Lower lobe of right lung (tissue), 2 donors: ENCODE results near the gene PAQR8. TPM values are rescaled to one million over a fixed set of nuclear protein-coding genes. Genes with fewer than 3 reads are reported as not detected.

ENCODE experiments used
- ATAC-seq, 2 donors: fragments of 200-7000 bp; cut with Tn5 transposase; one replicate each; pipeline ENCODE4 v1.9.1; 2020 to 2022; ENCODE audit warnings: mild to moderate bottlenecking in 2 of 2, moderate library complexity in 2 of 2
- DNase-seq: peaks from one replicate; pipeline ENCODE4 v3.0.0-alpha.2; 2020
- H3K27ac ChIP-seq: fragments of 200-600 bp; one replicate; pipeline ENCODE4 v1.8.0; 2022
- H3K27me3 ChIP-seq: fragments of 200-600 bp; one replicate; pipeline ENCODE4 v1.8.0; 2022; ENCODE audit warnings: low read depth
- H3K36me3 ChIP-seq: fragments of 200-600 bp; one replicate; pipeline ENCODE4 v1.8.0; 2022; ENCODE audit warnings: mild to moderate bottlenecking
- H3K4me1 ChIP-seq: fragments of 200-600 bp; one replicate; pipeline ENCODE4 v1.8.0; 2022
- H3K4me3 ChIP-seq: fragments of 200-600 bp; one replicate; pipeline ENCODE4 v1.8.0; 2022; ENCODE audit warnings: mild to moderate bottlenecking
- H3K9me3 ChIP-seq: fragments of 200-600 bp; one replicate; pipeline ENCODE4 v1.8.0; 2022
- intact Hi-C: fragments of 100-400 bp; cut with DNase I; formaldehyde crosslinking; loops from one replicate; pipeline ENCODE4 v1.11.0; 2022
- total RNA-seq: library from RNA; stranded (reverse); fragmentation: NEBNext Ultra II Directional; extraction: Animal tissue kit (Norgen Biotek cat#: 25700); gene quantifications from one replicate; pipeline ENCODE4 v1.2.1, GENCODE V29; 2021
- TF ChIP-seq, protein P1 (sequence below): fragments of 200-600 bp; IDR thresholded peaks from one replicate; pipeline ENCODE4 v1.8.0; 2022; ENCODE audit warnings: antibody characterized with exemption, mild to moderate bottlenecking
- donor health status: DM: no; HTN: yes; CAD: no; lungs with severe emphysema.

PAQR8 gene
- total RNA-seq, 1 donor from 2014 or later, result 6.8 TPM

GRCh38 chr6:52347818-52348217 lies 14.1 kb upstream of the PAQR8 start:
- H3K4me1 ChIP-seq, result peaks cover 7% of the 10 kb centered on the region
- no peak overlapping the region for H3K4me3 ChIP-seq
- no peaks in the 10 kb centered on the region for H3K27me3 ChIP-seq
- ATAC-seq, result no peak
- TF ChIP-seq, protein P1, sequence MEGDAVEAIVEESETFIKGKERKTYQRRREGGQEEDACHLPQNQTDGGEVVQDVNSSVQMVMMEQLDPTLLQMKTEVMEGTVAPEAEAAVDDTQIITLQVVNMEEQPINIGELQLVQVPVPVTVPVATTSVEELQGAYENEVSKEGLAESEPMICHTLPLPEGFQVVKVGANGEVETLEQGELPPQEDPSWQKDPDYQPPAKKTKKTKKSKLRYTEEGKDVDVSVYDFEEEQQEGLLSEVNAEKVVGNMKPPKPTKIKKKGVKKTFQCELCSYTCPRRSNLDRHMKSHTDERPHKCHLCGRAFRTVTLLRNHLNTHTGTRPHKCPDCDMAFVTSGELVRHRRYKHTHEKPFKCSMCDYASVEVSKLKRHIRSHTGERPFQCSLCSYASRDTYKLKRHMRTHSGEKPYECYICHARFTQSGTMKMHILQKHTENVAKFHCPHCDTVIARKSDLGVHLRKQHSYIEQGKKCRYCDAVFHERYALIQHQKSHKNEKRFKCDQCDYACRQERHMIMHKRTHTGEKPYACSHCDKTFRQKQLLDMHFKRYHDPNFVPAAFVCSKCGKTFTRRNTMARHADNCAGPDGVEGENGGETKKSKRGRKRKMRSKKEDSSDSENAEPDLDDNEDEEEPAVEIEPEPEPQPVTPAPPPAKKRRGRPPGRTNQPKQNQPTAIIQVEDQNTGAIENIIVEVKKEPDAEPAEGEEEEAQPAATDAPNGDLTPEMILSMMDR, result no peak
- no peaks in the 10 kb centered on the region for H3K36me3 ChIP-seq
- H3K9me3 ChIP-seq, result no peaks in the 10 kb centered on the region
- intact Hi-C loops, result no loop called here
- no peak for DNase-seq
- no peak overlapping the region for H3K27ac ChIP-seq

- Histone ChIP-seq H3K4me1 (peaks cover 13% of the 10 kb centered on the region), H3K27me3 (no peaks in the 10 kb centered on the region), H3K36me3 (no peaks in the 10 kb centered on the region), H3K27ac (peak overlapping the region; percentile 64), H3K9me3 (no peaks in the 10 kb centered on the region), H3K4me3 (no peak overlapping the region)
- intact Hi-C loops, result no loop called here
- no peak for DNase-seq
- TF ChIP-seq, protein P1, result no peak
- ATAC-seq, result no peak
Observed at GRCh38 chr6:52351879-52352238, 10.1 kb upstream of the PAQR8 start.

- DNase-seq, result peak; percentile 66
- intact Hi-C loops, result no loop called here
- Histone ChIP-seq H3K4me1 (peaks cover 13% of the 10 kb centered on the region), H3K4me3 (no peak overlapping the region), H3K27ac (peak overlapping the region; percentile 64), H3K27me3 (no peaks in the 10 kb centered on the region), H3K9me3 (no peaks in the 10 kb centered on the region), H3K36me3 (no peaks in the 10 kb centered on the region)
- ATAC-seq, result peak; percentile 95 to 96
- TF ChIP-seq, protein P1, result no peak
Observed at GRCh38 chr6:52352239-52353018, 9.5 kb upstream of the PAQR8 start.

- intact Hi-C loops, result no loop called here
- DNase-seq (no peak), ATAC-seq (no peak)
- Histone ChIP-seq H3K4me3 (no peak overlapping the region), H3K27me3 (no peaks in the 10 kb centered on the region), H3K9me3 (no peaks in the 10 kb centered on the region), H3K27ac (no peak overlapping the region), H3K4me1 (peaks cover 15% of the 10 kb centered on the region), H3K36me3 (no peaks in the 10 kb centered on the region)
- TF ChIP-seq, protein P1, result no peak
Observed at GRCh38 chr6:52356017-52356416, 5.9 kb upstream of the PAQR8 start.

- ATAC-seq (no peak), DNase-seq (no peak)
- H3K9me3 ChIP-seq, result no peaks in the 10 kb centered on the region
- TF ChIP-seq, protein P1, result no peak
- H3K27ac ChIP-seq, result no peak overlapping the region
- H3K36me3 ChIP-seq, result no peaks in the 10 kb centered on the region
- no peak overlapping the region for H3K4me3 ChIP-seq
- H3K4me1 ChIP-seq, result peaks cover 21% of the 10 kb centered on the region
- no peaks in the 10 kb centered on the region for H3K27me3 ChIP-seq
- intact Hi-C loops, result no loop called here
Observed at GRCh38 chr6:52359403-52359802, 2.5 kb upstream of the PAQR8 start.
